ENCODE measurements around the gene ALCAM.
"Not testable (repeated sequence)": the region's sequence is repeated elsewhere in the genome, so short reads cannot be mapped to it uniquely, and the experiment has no call there.

The ALCAM gene

DNA sequence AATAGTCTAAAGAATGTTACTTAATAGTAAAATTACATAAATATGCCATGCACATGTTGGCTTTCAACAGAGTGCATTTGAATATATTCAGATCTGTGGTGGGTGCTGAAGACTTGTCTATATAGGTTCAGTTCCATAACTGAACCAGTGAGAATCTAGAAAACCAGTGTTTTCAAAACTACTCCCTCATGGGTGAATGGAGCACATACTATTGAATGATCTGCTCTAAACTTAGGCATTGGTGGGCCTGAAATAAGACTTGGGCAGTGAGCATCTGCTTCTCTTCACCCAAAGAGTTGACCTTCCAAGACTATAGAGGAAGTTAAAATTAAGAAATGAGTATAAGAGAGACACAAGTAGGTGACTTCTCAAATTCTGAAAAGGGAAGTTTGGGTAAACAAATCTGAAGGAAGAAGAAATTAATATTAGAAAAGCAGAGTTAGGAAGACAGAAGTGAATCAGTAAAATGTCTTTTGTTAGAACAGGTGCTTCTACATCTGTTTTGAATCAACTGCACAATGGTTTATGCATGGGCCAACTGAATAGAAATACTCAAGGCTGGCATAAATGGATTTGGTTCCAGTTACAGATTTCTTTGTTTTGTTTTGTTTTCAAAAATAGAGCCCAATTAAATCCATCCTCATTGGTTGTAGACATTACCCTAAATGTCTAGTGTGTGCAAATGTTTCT lies 19.3 kb downstream of the ALCAM start:
- in situ Hi-C loops (cut with MboI; ENCODE audit: low sequenced_read_pairs), result no loop called here

DNA sequence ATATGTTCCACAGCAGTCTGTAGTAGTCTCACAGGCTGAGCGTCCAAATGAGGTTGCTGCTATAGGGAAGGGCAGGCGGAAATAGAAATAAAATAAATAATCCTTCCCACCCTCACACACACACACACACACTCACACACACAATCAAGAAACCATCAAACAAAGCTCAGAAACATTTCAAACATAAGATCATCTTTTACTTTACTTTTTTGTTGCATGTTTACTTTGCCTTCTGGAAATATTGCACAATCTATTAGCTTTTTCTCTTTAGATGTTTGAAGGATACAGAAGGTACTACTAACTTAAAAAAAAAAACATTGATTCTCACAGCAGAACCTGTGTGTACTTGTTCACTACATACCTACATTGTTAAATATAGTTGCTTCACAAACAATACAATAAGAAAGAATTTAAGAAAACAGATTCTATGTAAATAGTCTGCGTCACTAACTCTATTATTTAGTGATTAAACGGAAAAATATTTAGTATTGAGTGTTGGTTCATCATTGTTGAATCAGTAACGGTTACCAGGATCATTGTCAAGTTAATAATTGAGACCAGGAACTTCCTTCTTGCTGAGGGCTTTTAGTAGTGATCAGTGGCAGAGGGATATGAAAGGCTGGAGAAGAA lies 20.5 kb downstream of the ALCAM start:
- in situ Hi-C loops (cut with MboI; ENCODE audit: low sequenced_read_pairs), result no loop called here

DNA sequence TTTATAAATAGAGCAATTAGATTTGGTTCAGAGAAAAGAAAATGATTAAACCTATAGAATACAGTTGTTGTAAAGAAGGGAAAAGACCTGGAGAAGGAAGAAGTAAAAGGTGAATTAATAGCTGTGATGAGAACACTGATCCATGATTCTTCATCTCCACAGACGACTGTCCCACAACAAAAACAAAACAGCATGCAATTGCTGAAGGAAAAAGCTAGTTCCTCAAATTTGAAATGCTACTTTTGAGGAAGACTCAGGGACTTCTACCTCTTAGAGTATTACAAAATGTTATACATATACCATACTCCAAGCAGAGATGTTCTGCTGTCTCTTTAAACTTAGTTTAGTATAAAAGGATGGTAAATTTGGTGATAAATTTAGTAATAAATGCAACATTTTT lies 21.5 kb downstream of the ALCAM start:
- in situ Hi-C loops (cut with MboI; ENCODE audit: low sequenced_read_pairs), result no loop called here

- in situ Hi-C loops (cut with MboI; ENCODE audit: low sequenced_read_pairs), result not testable (repeated sequence)
Measured at GRCh38 chr3:105389759-105390158, 23.1 kb downstream of the ALCAM start.

GRCh38 chr3:105392598-105392997 lies 25.9 kb downstream of the ALCAM start:
- in situ Hi-C loops (cut with MboI; ENCODE audit: low sequenced_read_pairs), result not testable (repeated sequence)

DNA sequence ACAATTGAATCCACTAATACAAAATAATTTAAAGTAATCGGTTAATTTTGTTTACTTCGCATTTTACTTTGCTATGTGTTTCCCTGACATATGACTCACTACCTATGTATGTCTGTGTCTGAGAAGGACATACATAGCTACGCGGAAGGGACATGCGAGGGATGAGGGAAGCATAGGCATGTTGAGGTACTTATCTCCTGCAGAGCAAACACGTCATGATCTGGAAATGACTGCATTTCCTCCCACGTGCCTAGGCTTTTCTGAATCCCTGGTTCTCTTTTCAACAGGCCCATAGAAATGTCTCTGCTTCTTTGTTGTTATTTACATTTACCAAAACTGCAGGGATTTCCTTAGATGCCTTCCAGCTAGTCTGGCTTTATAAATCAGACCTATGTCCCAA lies 27.5 kb downstream of the ALCAM start:
- in situ Hi-C loops (cut with MboI; ENCODE audit: low sequenced_read_pairs), result no loop called here

DNA sequence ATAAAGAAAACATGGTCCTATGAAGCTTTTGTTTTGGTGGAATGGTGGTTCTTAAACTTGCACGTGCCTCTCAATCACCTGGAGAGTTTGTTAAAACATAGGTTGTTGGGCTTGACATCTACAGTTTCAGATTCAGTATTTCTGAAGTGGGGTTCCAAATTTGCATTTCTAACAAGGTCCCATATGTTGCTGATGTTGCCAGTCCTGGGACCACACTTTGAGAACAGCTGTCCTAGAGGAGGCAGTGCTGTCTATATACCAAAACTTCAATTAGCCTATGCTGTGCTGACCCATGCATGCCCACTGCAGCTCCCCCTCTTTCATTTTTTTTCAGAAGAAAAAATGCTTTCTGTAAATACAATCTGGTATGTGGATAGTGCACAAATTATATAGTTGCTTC lies 31.3 kb downstream of the ALCAM start:
- in situ Hi-C loops (cut with MboI; ENCODE audit: low sequenced_read_pairs), result no loop called here

DNA sequence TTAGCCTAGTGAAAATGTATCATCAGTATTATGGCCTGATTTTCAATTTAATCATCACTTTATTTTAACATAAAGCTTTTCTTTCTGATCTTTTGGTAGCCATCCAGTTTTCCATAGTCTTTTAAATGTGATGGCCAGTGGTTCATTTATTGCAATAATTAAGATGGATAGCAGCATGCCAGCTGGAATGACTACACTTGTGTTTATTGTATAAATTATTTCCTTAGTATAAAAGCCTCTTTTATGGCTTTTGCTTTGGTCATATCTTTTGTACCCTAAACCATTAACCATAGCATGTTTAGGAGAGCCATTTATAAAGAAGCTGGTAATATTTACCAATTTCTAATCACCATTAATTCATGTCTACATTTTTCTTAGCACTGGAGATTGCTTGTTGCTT lies 31.7 kb downstream of the ALCAM start:
- in situ Hi-C loops (cut with MboI; ENCODE audit: low sequenced_read_pairs), result no loop called here

GRCh38 chr3:105399062-105399461 lies 32.4 kb downstream of the ALCAM start:
- in situ Hi-C loops (cut with MboI; ENCODE audit: low sequenced_read_pairs), result no loop called here

DNA sequence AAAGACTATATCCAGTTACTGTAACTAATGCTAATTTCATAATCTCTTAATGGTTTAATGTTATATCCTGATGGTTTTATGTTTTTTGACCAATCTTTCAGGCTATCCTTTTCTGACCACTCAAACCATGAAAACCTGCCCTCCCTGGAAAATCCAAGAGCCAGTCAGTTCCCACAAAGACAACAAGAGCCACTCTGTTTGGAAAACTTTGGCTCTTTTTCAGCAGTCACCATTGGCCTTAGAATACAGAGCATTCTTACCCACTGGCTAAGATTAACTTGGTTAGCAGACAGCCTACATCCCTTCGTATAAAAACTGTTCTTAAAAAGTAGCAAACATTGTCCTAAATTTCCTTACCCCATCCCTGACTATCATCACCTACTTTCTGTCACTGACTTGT lies 32.9 kb downstream of the ALCAM start:
- in situ Hi-C loops (cut with MboI; ENCODE audit: low sequenced_read_pairs), result no loop called here

DNA sequence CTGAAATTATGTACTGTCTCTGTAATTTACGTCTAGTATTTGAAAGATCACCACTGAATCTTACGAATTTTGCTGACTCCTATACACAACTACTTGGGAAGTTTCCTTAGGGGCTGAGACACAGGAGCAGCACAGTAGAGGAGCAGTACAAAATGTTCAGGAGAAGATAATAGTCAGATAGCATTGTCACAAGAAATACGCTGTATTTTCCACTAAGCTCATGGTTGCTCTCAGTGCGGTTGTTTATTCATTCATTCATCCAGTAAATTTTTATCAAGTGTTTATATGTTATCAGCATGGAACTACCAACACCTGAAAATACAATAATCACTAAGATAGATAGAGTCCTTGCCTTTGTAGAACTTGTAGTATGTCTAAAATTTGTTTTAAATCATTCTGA lies 34.5 kb downstream of the ALCAM start:
- in situ Hi-C loops (cut with MboI; ENCODE audit: low sequenced_read_pairs), result no loop called here

GRCh38 chr3:105401691-105402149 lies 35.0 kb downstream of the ALCAM start:
- in situ Hi-C loops (cut with MboI; ENCODE audit: low sequenced_read_pairs), result no loop called here

GRCh38 chr3:105402287-105402801 lies 35.6 kb downstream of the ALCAM start:
- in situ Hi-C loops (cut with MboI; ENCODE audit: low sequenced_read_pairs), result no loop called here

DNA sequence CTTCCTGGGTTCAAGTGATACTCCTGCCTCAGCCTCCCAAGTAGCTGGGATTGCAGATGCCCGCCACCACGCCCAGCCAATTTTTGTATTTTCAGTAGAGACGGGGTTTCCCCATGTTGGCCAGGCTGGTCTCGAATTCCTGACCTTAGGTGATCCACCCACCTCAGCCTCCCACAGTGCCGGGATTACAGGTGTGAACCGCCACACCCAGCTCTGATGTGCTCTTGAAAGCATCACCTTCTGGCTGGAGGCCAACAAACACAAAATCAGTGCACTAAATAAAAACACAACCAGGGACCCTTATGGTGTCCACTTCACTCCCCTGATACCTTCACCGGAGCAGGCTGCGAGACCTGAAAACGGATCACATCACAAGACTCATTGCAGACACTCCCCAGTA lies 36.3 kb downstream of the ALCAM start:
- in situ Hi-C loops (cut with MboI; ENCODE audit: low sequenced_read_pairs), result not testable (repeated sequence)

GRCh38 chr3:105406268-105406667 lies 39.6 kb downstream of the ALCAM start:
- in situ Hi-C loops (cut with MboI; ENCODE audit: low sequenced_read_pairs), result no loop called here

GRCh38 chr3:105409364-105409763 lies 42.7 kb downstream of the ALCAM start:
- in situ Hi-C loops (cut with MboI; ENCODE audit: low sequenced_read_pairs), result no loop called here

DNA sequence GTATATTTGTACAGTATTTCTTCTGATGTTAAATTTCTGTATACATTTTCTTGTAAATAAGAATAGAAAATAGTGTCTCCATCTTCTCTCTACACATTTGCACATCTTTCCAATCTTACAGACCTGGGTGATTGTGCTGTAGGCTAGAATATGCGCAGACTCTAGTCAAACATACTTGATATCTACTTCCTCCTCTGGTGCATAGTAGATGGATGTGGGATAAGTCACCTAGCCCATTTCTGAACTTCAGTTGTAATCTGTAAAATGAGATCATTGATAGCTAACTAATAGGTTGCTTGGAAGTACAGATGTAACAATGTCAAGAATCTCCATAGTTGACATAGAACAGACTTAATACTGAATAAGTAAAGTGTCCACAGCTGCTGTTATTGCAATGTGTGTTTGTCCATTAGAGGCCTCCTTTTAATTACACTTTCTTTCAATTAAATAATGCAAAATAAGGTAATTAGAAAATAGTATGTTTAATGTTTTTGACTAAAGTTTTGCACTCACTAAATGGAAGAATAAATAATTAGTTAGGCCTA lies 46.7 kb downstream of the ALCAM start:
- in situ Hi-C loops (cut with MboI; ENCODE audit: low sequenced_read_pairs), result no loop called here

DNA sequence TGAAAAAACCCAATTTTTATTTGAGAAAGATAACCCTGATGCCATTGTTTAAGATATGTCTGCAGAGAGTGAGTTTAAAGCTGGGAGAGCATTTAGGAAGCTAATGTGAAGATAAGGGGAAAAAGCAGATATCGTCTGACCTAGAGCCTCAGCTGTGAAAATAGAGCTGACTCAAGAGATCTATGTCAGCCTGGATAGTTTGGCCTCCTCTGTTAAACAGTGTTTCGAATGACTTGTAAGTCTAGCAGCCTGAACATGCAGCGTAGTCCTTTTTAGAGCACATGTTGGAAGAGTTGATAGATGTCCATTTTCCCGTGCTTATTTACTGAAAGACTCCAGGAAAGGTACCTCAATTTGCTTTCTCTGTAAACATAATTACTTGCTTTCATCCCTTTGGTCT lies 48.1 kb downstream of the ALCAM start:
- in situ Hi-C loops (cut with MboI; ENCODE audit: low sequenced_read_pairs), result no loop called here

- in situ Hi-C loops (cut with MboI; ENCODE audit: low sequenced_read_pairs), result no loop called here
Measured at GRCh38 chr3:105415951-105416350, 49.2 kb downstream of the ALCAM start.

GRCh38 chr3:105417525-105418289 lies 51.0 kb downstream of the ALCAM start:
- in situ Hi-C loops (cut with MboI; ENCODE audit: low sequenced_read_pairs), result no loop called here

- in situ Hi-C loops (cut with MboI; ENCODE audit: low sequenced_read_pairs), result no loop called here
Measured at GRCh38 chr3:105422645-105423044, 55.9 kb downstream of the ALCAM start.
